COLO668 (cell line): ENCODE data around the gene KCTD6.

Source experiments
- DNase-seq: peaks from one replicate; lab custom pipeline; 2025; ENCODE audit not compliant: unreplicated experiment; lab: John Stamatoyannopoulos, UW

Gene KCTD6

DNA sequence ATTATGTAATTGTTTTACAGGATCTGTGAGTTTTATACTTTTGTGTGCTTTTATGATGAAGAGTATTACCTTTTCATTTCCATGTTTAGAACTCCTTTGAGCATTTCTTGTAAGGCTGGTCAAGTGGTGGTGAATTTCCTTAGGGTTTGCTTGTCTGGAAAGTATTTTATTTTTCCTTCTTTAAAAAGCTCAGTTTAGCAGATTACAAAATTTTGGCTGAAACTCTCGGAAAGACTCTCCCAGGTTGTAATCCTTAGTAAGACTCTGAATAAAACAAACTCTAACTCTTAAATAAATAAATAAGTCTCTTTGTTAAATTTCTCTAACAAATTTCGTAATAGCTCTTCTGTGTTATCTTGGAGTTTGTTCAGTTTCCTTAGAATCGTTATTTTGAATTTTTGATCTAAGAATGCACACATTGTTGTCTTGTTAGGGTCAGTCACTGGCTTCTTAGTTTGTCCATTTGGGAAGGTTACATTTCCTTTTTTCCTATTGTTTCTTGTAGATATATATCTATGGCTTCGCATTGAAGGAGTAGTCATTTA lies 59.8 kb downstream of the KCTD6 start:
- no peak for DNase-seq
